Adrenal gland (tissue), 12 donors: Measurements from ENCODE around the gene TBC1D32. TPM values are rescaled to one million over a fixed set of nuclear protein-coding genes. Genes with fewer than 3 reads are reported as not detected.

Experiments used
- DNase-seq, 7 donors: peaks; one replicate each; pipeline ENCODE4 v3.0.0-alpha.2; 2019 to 2020
- H3K27ac ChIP-seq, 5 donors: fragments of 200-600 bp; sonication (generic) in 4 of 5; 1 replicate in 3 of 5; 2 replicates in 2 of 5; pipeline versions ENCODE4 v1.5.1 to v1.8.0; 2016 to 2020; ENCODE audit warnings: mild to moderate bottlenecking in 1 of 5
- H3K27me3 ChIP-seq: fragments of 200-600 bp; 2 replicates; pipeline ENCODE4 v1.8.0; 2021
- H3K36me3 ChIP-seq, 2 donors: fragments of 200-600 bp; replicated peaks in 1 of 2; 1 replicate in 1 of 2; 2 replicates in 1 of 2; pipeline versions ENCODE4 v1.5.1 to v1.8.0; 2018 to 2022
- H3K4me1 ChIP-seq, 2 donors: fragments of 200-600 bp; replicated peaks in 1 of 2; 1 replicate in 1 of 2; 2 replicates in 1 of 2; pipeline versions ENCODE4 v1.5.1 to v1.8.0; 2018 to 2021
- H3K4me3 ChIP-seq, 4 donors: fragments of 200-600 bp; sonication (generic) in 3 of 4; one replicate each; pipeline ENCODE4 v1.5.1; 2016 to 2018
- H3K9me3 ChIP-seq, 3 donors: fragments of 200-600 bp; sonication (generic) in 1 of 3; replicated peaks in 1 of 3; 1 replicate in 2 of 3; 2 replicates in 1 of 3; pipeline versions ENCODE4 v1.5.1 to v1.8.0; 2016 to 2021
- POLR2A ChIP-seq, 2 donors: fragments of 450-650 bp; IDR thresholded peaks; one replicate each; pipeline ENCODE4 v1.6.1; 2017; ENCODE audit warnings: antibody characterized with exemption in 2 of 2, mild to moderate bottlenecking in 2 of 2, moderate library complexity in 1 of 2
- WGBS, 4 donors: extraction: QIAGEN DNeasy Blood & Tissue Kit in 2 of 4; methylation state at CpG; one replicate each; pipeline versions ENCODE4 v1.1.5 to v1.1.7; 2013 to 2017; 5-methylcytosine and 5-hydroxymethylcytosine counted together
- intact Hi-C, 2 donors: fragments of 100-400 bp; cut with DNase I; formaldehyde crosslinking; loops; one replicate each; pipeline versions ENCODE4 v1.14.1 to v1.15.0; 2022 to 2023
- polyA plus RNA-seq, 3 donors: library from polyadenylated mRNA; stranded (reverse); fragments of 200-250 nt in 2 of 3; fragments of 350-450 nt in 1 of 3; fragmentation: Illumina TruSeq in 1 of 3; extraction: RNeasy Lipid Tissue Mini Kit (QIAGEN cat#74804) in 1 of 3; gene quantifications; one replicate each; pipeline ENCODE4 v1.2.3, GENCODE V29; 2013 to 2014
- total RNA-seq, 9 donors: library from RNA; depleted of rRNA in 4 of 9; stranded (reverse); fragments of >200 nt in 4 of 9; fragments of 120-200 nt in 1 of 9; fragmentation: NEBNext Ultra II Directional in 1 of 9; extraction: Animal tissue kit (Norgen Biotek cat#: 25700) in 1 of 9; gene quantifications; one replicate each; pipeline versions ENCODE4 v1.1.0 to v1.2.4, GENCODE V29; 2013 to 2023
- TF ChIP-seq, protein P1 (sequence below), 6 experiments: fragments of 450-650 bp in 4 of 6; fragments of 200-600 bp in 2 of 6; sonication (generic) in 1 of 6; IDR thresholded peaks; 1 replicate in 5 of 6; 2 replicates in 1 of 6; pipeline versions ENCODE4 v1.5.1 to v1.8.0; 2016 to 2021; ENCODE audit warnings: antibody characterized with exemption in 6 of 6, mild to moderate bottlenecking in 2 of 6, moderate library complexity in 1 of 6
- donor health status: healthy with polysubstance abuse.
- donor health status: Bipolar disorder and iron deficiency.
- donor health status: DM: yes; HTN: yes; CAD: no.
- donor health status: DM: no; HTN: no; CAD: no.
- donor health status: DM: no; HTN: no; CAD: no.
- donor health status: DM: yes; HTN: yes; CAD: no.

TBC1D32 gene
- total and polyA plus RNA-seq, 12 donors, result 1.9 to 41.5 (median 9.0) TPM

DNA sequence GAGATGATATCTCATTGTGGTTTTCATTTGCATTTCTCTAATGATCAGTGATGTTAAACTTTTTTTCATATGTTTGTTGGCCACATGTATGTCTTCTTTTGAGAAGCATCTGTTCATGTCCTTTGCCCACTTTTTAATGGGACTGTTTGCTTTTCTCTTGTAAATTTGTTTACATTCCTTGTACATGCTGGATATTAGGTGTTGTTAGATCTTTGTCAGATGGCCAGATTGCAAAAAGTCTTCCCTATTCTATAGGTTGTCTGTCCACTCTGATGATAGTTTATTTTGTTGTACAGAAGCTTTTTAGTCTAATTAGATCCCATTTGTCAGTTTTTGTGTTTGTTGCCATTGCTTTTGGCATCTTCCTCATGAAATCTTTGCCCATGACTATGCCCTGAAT, 172.4 kb downstream of the TBC1D32 start:
- Histone ChIP-seq H3K27me3 (no peaks in the 10 kb centered on the region), H3K4me3 (no peak overlapping the region), H3K36me3 (no peaks in the 10 kb centered on the region), H3K4me1 (no peaks in the 10 kb centered on the region), H3K27ac (no peak overlapping the region), H3K9me3 (no peaks in the 10 kb centered on the region)
- DNase-seq, result no peak
- TF ChIP-seq POLR2A (IDR thresholded peaks at IDR 0.05), result no peak
- TF ChIP-seq, protein P1, sequence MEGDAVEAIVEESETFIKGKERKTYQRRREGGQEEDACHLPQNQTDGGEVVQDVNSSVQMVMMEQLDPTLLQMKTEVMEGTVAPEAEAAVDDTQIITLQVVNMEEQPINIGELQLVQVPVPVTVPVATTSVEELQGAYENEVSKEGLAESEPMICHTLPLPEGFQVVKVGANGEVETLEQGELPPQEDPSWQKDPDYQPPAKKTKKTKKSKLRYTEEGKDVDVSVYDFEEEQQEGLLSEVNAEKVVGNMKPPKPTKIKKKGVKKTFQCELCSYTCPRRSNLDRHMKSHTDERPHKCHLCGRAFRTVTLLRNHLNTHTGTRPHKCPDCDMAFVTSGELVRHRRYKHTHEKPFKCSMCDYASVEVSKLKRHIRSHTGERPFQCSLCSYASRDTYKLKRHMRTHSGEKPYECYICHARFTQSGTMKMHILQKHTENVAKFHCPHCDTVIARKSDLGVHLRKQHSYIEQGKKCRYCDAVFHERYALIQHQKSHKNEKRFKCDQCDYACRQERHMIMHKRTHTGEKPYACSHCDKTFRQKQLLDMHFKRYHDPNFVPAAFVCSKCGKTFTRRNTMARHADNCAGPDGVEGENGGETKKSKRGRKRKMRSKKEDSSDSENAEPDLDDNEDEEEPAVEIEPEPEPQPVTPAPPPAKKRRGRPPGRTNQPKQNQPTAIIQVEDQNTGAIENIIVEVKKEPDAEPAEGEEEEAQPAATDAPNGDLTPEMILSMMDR (IDR thresholded peaks at IDR 0.05), result no peak
- intact Hi-C loops, result no loop called here

DNA sequence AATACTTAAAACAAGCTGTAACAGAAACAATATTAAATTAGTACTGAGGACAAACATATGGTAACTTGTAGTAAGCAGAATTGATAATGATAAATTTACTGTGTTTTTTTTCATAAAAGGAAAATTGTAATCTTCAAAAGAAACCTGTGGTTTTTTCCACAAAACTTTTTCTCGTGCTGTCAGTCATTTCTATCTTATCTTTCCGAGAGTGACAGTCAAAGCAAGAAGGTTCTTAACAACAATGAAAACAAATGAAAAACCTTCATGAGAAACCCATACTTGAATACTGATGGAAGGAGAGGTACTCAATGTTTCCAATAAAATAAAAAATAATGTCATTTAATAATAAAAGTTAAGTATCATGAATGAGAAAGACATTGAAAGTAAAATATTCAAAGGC, 174.0 kb downstream of the TBC1D32 start:
- no peak overlapping the region for H3K4me3 ChIP-seq
- no peaks in the 10 kb centered on the region for H3K9me3 ChIP-seq
- TF ChIP-seq, protein P1 (IDR thresholded peaks at IDR 0.05), result no peak
- TF ChIP-seq POLR2A (IDR thresholded peaks at IDR 0.05), result no peak
- intact Hi-C loops, result no loop called here
- no peaks in the 10 kb centered on the region for H3K36me3 ChIP-seq
- no peaks in the 10 kb centered on the region for H3K4me1 ChIP-seq
- no peak for DNase-seq
- H3K27ac ChIP-seq, result no peak overlapping the region
- WGBS, 4 donors, result 96 to 99% (median 97%) methylated on average over 2 of the region's 2 CpGs
- no peaks in the 10 kb centered on the region for H3K27me3 ChIP-seq

DNA sequence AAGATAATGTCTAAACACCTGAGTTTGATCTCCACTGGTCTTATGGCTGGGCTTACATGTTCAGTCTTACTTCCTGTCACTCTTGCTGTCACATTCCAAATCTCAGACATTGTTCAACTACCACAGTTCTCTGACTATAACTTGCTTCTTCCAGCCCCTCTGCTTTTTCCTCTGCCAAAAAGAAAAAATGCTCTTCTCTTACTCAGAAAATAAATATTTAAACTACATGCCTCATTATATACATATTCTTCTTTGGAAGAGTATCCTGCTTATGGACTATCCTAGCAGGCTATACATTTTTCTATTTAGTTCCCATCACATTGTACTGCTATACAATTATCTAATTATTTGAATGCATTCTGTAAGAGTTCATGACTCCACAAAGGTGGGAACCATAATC, 175.4 kb downstream of the TBC1D32 start:
- no peaks in the 10 kb centered on the region for H3K9me3 ChIP-seq
- H3K4me3 ChIP-seq, result no peak overlapping the region
- intact Hi-C loops, result no loop called here
- H3K27me3 ChIP-seq, result no peaks in the 10 kb centered on the region
- no peak for DNase-seq
- no peaks in the 10 kb centered on the region for H3K4me1 ChIP-seq
- no peaks in the 10 kb centered on the region for H3K36me3 ChIP-seq
- TF ChIP-seq POLR2A (IDR thresholded peaks at IDR 0.05), result no peak
- TF ChIP-seq, protein P1 (IDR thresholded peaks at IDR 0.05), result no peak
- H3K27ac ChIP-seq, result no peak overlapping the region

DNA sequence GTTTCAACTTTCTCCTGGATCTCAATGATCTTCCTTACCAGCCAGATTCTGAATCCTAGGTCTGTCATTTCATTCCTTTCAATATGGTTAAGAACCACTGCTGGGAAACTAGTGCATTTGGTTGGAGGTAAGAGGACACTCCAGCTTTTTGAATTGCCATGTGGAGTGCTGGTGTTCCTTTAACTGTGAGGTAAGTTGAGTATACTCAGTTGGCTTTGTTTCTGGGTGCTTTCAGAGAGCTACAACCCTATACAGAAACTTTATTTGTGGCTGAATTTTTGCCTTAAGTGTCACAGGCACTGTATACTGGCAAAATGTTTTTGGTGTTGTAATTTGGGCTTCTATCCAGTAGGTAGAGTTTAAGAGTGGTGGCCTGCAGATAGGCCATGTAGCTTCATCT, 175.8 kb downstream of the TBC1D32 start:
- Histone ChIP-seq H3K36me3 (no peaks in the 10 kb centered on the region), H3K4me3 (no peak overlapping the region), H3K4me1 (no peaks in the 10 kb centered on the region), H3K27ac (no peak overlapping the region), H3K27me3 (no peaks in the 10 kb centered on the region), H3K9me3 (no peaks in the 10 kb centered on the region)
- TF ChIP-seq, protein P1 (IDR thresholded peaks at IDR 0.05), result no peak
- TF ChIP-seq POLR2A (IDR thresholded peaks at IDR 0.05), result no peak
- intact Hi-C loops, result no loop called here
- DNase-seq, result no peak
